ENCODE results near the gene SLC16A3. TPM values are rescaled to one million over a fixed set of nuclear protein-coding genes. Genes with fewer than 3 reads are reported as not detected.

Gene SLC16A3
- total RNA-seq, 3 donors from 2014 or later, result 22.0 to 31.5 (median 26.3) TPM

Other genes with a start within 250 kb of the SLC16A3 start
- gene CENPX, start 206.2 kb upstream of the SLC16A3 start, total RNA-seq, result 100 to 1,000 TPM; 145 to 189 (median 183) TPM
- gene LRRC45, start 205.7 kb upstream of the SLC16A3 start, total RNA-seq, result 10 to 100 TPM; 19.5 to 31.4 (median 30.8) TPM
- 1 to 10 TPM; 4.1 to 7.7 (median 4.8) TPM for gene RAC3, start 197.4 kb upstream of the SLC16A3 start, total RNA-seq
- 10 to 100 TPM; 74.2 to 88.6 (median 76.9) TPM for gene DCXR, start 191.3 kb upstream of the SLC16A3 start, total RNA-seq
- 10 to 100 TPM; 20.3 to 21.5 (median 20.4) TPM for gene RFNG, start 177.2 kb upstream of the SLC16A3 start, total RNA-seq
- gene GPS1, start 177.1 kb upstream of the SLC16A3 start, total RNA-seq, result 100 to 1,000 TPM; 172 to 183 (median 177) TPM
- gene DUS1L, start 163.2 kb upstream of the SLC16A3 start, total RNA-seq, result 100 to 1,000 TPM; 323 to 369 (median 326) TPM
- 100 to 1,000 TPM; 365 to 468 (median 403) TPM for gene FASN, start 130.8 kb upstream of the SLC16A3 start, total RNA-seq
- 10 to 100 TPM; 48.9 to 64.6 (median 60.5) TPM for gene CCDC57, start 16.2 kb upstream of the SLC16A3 start, total RNA-seq
- 100 to 1,000 TPM; 152 to 170 (median 164) TPM for gene CSNK1D, start 44.7 kb downstream of the SLC16A3 start, total RNA-seq
- 100 to 1,000 TPM; 256 to 382 (median 364) TPM for gene CD7, start 88.6 kb downstream of the SLC16A3 start, total RNA-seq
- gene SECTM1, start 104.7 kb downstream of the SLC16A3 start, total RNA-seq, result 1 to 10 TPM; 2.6 to 3.8 (median 3.0) TPM
- under 1 TPM; 0.16 to 0.38 (median 0.25) TPM for gene TEX19, start 130.2 kb downstream of the SLC16A3 start, total RNA-seq
- gene UTS2R, start 142.7 kb downstream of the SLC16A3 start, total RNA-seq, result not detected
- gene HEXD, start 189.3 kb downstream of the SLC16A3 start, total RNA-seq, result 10 to 100 TPM; 16.5 to 19.9 (median 19.0) TPM
- 10 to 100 TPM; 23.2 to 29.1 (median 24.0) TPM for gene OGFOD3, start 189.5 kb downstream of the SLC16A3 start, total RNA-seq
- 100 to 1,000 TPM; 151 to 165 (median 156) TPM for gene CYBC1, start 221.7 kb downstream of the SLC16A3 start, total RNA-seq
- 10 to 100 TPM; 40.9 to 55.9 (median 45.9) TPM for gene NARF, start 229.7 kb downstream of the SLC16A3 start, total RNA-seq